Erythroblast (primary cell): ENCODE data around the gene SLFN13.

Experiments
- GATA1 ChIP-seq: IDR thresholded peaks from 2 replicates; pipeline ENCODE4 v1.6.1; 2011; ENCODE audit warnings: low read depth, mild to moderate bottlenecking, control low read depth, low read length, moderate library complexity
- POLR2A ChIP-seq: IDR thresholded peaks from 2 replicates; pipeline ENCODE4 v1.6.1; 2011; ENCODE audit warnings: mild to moderate bottlenecking, low read length

- no peak for TF ChIP-seq POLR2A
- no peak for TF ChIP-seq GATA1
These were observed 27.8 kb upstream of the SLFN13 start for GRCh38 chr17:35476283-35476820.
